Occipital lobe (tissue), 2 donors: ENCODE measurements around the gene AFAP1. TPM values are rescaled to one million over a fixed set of nuclear protein-coding genes. Genes with fewer than 3 reads are reported as not detected.

Experiments used
- DNase-seq: peaks from one replicate; lab custom pipeline; 2025; lab: John Stamatoyannopoulos, UW
- total RNA-seq: library from RNA; depleted of rRNA; stranded (reverse); fragments of >200 nt; gene quantifications from one replicate; pipeline ENCODE4 v1.2.3, GENCODE V29; 2014

Gene AFAP1
- total RNA-seq, 1 donor from 2014 or later, result 62.2 TPM

DNA sequence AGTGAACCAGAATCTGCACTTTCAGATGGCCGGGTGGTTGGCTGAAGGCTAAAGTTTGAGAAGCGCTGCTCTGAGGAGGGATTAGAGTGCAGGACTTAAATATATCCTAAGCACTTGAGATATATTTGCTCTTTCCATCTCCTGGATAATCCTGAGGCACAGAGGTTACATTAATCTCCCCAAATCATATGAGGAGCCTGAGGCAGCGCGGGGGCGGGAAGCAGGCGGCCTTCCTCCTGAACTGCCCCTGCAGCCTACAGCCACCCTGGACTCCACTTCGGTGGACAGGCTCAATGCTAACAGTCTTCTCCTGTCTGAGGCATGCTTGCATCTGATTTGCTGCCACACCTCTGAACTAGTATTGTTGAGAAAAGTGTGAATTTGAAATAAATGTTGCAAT lies 72.5 kb downstream of the AFAP1 start:
- no peak for DNase-seq

DNA sequence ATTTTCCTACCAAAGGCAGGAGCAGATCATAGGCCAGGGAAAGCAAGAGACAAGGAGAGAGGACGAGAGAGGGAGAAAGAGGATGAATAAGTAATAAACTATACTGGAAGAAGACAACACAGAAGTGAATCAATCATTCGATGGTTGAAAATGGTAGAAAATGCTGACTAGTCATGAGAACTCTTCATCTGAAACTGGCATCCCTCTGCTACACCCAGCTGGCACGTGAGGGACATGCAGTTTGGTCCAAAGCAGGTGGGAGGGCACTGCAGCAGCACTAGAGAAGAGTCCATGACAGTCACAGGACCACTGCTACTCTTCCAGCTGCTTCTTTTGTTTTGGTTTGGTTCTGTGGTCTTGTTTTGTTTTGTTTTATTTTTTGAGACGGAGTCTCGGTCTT lies 74.1 kb downstream of the AFAP1 start:
- DNase-seq, result no peak

DNA sequence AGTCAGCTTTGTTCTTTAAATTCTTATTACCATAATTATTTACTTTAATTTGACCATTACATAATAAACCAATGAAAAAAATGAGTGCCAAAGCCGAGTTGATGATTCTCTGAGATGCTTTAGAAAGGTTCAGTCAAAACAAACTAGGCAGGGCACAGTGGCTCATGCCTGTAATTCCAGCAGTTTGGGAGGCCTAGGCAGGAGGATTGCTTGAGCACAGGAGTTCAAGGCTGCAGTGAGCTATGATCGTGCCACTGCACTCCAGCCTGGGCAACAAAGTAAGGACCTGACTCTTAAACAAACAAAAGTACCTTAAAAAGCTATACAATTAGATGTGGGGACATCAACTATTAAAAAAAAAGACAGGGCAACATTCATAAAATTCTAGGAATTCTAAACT lies 75.0 kb downstream of the AFAP1 start:
- no peak for DNase-seq

GRCh38 chr4:7863911-7864681 lies 75.6 kb downstream of the AFAP1 start:
- DNase-seq, result no peak

- no peak for DNase-seq
Observed at GRCh38 chr4:7862561-7863192, 77.0 kb downstream of the AFAP1 start.

DNA sequence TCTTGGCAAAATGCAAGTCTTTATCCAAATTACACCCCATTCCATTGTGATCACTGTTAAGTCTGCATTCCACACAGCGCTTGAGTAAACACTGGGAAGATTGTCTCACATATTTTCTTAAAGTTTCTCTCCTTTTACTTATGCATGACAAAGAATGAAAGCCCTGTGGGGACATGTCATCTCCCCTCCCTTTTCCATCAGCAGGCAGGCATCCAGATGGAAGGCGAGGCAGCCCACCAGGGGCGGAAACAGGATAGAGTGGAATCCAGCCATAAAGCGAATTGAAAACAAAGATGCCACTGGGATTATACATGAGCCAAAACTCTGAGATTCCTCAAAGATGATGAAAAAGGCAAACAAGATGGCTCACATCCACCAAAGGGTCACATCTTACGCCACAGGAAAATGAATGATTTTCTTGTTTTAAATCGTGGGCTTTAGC lies 78.2 kb downstream of the AFAP1 start:
- no peak for DNase-seq

GRCh38 chr4:7860600-7861163 lies 79.0 kb downstream of the AFAP1 start:
- no peak for DNase-seq

- no peak for DNase-seq
Observed at GRCh38 chr4:7859326-7859725, 80.3 kb downstream of the AFAP1 start.

DNA sequence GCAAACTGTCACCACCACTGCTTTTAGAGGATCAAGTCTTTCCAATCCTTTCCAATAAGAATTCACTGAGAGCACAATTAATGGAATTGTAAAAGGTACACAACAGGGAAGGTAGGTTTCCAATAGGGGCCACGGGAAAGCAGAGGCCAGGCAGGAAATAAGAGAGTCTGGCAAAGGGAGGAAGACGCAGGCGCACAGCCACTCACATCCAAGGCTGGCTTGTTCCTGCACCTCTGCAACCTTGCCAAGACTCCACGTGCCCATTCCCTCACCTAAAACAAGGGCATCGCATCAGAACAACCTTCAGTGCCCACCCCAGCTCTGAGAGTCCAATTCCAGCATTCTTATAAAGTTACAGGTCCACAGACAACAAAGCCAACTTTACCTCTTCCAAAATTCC lies 81.2 kb downstream of the AFAP1 start:
- DNase-seq, result no peak

GRCh38 chr4:7857993-7858392 lies 81.7 kb downstream of the AFAP1 start:
- no peak for DNase-seq

DNA sequence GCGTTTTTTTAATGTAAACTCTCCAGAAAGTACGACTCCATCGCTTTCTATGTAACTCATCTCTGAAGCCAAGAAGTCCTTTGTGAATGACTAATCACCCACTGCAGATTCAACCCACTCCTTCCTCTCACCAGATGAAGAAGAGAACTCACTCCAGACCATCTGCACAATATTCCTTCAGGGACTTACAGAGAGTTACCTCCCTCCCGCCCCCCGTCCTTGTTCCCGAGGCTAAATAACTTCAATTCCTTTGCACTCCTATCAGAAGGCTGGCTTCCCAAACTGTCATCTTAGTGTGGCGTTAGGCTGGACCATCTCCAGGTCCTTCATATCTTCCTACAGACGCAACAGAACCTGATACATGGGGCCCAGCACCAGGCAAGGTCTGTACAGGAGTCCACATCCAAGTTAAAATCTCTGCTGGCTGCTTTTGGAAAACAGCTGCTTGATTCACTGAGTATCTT lies 82.4 kb downstream of the AFAP1 start:
- no peak for DNase-seq

GRCh38 chr4:7855731-7856130 lies 83.9 kb downstream of the AFAP1 start:
- DNase-seq, result no peak

GRCh38 chr4:7854697-7855370 lies 84.8 kb downstream of the AFAP1 start:
- no peak for DNase-seq

DNA sequence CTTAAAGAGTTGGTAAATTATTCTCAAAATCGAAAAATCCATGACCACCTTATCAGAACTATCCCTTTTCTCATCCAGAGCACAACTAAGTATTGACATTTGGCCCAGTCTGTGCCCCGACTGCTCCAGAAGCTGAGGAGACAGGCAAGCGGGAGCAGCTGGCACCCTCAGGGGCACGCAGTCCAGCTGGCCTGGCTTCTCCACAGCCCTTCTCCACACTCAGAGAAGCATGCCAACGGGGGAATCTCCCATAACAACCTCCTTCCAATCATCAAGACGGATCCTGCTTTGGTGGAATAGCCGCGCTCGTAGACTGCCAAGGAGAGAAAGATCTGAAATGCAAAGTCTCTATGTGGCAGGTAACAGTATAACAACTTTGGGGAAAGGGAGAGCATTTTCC lies 85.4 kb downstream of the AFAP1 start:
- no peak for DNase-seq

DNA sequence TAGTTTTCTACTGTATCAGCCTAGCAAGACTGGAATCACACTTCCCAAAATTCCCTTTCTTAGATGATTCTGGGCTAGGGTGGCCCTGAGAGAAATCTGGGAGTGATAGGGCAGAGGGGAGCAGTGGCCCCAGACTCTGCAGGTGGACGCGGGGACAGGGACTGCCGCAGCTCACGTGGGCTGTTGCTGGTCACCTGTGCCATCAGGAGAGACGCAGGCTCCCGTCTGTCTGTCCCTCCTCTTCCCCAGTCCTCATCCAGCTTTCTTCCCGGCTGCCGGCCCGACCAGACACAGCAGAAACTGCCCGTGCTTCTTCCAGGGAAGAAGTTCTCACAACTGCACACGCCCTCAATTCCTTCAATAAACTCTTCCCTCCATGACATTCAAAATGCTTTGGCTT lies 86.4 kb downstream of the AFAP1 start:
- DNase-seq, result no peak

DNA sequence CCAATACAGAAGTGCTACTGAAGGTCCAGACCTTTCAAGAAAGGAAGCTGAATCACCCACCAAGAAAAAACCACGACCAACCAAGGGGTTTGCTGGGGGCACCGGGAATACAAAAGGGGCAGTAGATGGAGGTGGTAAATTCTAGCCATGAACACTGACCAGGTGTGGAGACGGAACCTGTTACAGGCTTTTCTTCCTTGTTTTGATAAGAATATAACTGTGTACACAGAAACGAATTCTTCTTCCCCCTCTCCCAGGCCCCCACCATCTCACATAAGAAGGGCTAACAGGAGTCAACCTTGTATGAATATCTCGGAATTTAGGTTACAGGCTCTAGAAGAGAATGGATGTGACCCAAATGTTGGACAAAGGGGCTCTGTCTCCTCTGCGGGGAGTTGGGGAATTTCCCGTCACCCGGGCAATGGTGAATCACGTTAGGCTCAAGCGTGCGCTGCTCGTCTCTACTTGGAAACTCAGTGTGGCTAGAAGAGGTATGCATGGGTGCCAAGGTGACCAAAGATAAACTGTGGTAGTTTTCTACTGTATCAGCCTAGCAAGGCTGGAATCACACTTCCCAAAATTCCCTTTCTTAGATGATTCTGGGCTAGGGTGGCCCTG lies 87.0 kb downstream of the AFAP1 start:
- DNase-seq, result no peak

- no peak for DNase-seq
Observed at GRCh38 chr4:7850489-7850888, 89.2 kb downstream of the AFAP1 start.

DNA sequence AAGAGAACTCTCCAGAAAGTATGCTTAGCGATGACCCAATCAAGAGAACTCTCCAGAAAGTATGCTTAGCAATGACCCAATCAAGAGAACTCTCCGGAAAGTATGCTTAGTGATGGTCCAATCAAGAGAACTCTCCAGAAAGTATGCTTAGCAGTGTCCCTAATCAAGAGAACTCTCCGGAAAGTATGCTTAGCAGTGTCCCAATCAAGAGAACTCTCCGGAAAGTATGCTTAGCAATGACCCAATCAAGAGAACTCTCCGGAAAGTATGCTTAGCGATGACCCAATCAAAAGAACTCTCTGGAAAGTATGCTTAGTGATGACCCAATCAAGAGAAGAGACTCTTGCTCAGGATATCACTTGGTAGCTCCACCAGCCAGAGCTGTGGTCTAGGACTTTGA lies 92.5 kb downstream of the AFAP1 start:
- DNase-seq, result no peak

DNA sequence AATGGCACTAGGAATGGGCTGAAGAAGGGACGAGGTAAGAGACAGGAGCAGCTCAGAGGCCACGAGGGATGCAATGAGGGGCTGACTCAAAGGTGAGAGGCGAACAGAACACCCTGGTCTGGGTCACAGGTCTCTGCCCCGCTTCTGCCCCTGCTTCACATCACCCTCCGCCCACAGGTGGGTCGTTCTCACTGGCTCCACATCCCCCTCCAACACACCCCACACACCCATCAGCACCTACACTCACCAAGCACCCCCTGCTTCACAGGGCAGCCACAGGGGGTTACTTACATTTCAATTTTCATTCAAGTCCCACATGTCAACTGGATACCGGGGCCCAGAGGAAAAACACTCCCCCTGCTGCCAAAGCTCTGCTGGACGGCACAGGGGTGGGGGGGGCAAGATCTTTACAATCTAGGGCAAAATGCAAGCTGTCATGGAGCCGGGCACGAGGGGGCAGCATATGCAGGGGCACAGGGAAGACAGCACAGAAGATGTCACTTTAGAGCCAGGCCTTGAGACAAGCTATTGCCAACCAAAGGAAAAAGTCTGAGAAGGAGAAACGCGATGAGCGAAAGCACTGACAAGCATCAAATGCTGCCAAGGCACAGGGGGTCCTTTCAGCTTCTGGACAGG lies 94.0 kb downstream of the AFAP1 start:
- no peak for DNase-seq

DNA sequence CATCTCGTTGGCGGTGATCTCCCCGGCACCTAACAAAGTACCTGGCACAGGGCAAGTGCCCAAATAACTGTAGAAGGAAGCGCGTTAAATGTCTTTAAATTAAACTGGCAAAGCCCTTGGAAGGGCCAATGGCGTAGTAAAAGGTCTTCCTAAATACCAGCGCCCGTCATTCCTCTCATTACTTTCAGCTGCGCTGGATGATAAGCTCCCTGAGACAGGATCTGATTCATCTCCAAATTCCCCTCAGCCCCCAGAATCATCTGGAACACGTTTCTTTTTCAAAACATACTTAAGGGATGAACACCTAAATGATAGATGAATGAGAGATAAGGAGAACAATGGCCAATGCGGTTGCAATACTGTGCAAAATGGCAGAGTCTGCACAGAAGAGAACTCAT lies 95.1 kb downstream of the AFAP1 start:
- no peak for DNase-seq

GRCh38 chr4:7843831-7844593 lies 95.6 kb downstream of the AFAP1 start:
- DNase-seq, result no peak
